ENCODE results near the gene PLCB1. TPM values are rescaled to one million over a fixed set of nuclear protein-coding genes. Genes with fewer than 3 reads are reported as not detected.

Gene PLCB1
- total and polyA plus RNA-seq, 10 of the 15 experiments (the other 5 are each of a cell fraction or from before 2014, with no cell fraction given), result 0.05 to 5.3 (median 0.17) TPM; not detected in 1

GRCh38 chr20:8271727-8272126, 139.7 kb downstream of the PLCB1 start:
- ChIA-PET SMC1A (ENCODE audit: uncharacterized antibody, unreplicated experiment) (no interaction called here), POLR2A (no interaction called here), CTCF (interaction anchor here (0.6 kb wide), 1 partner anchor 749 kb away, joined by 3 read pairs; no protein-coding TSS in a partner anchor), RAD21 (ENCODE audit: unreplicated experiment) (no interaction called here)
- Histone ChIP-seq H2AFZ (ENCODE audit: control insufficient read depth, low read depth, low read length) (no peak overlapping the region), H3K79me2 (ENCODE audit: control insufficient read depth, insufficient read depth, low read length) (no peaks in the 10 kb centered on the region), H3K36me3 (ENCODE audit: control insufficient read depth in 2 of 2, insufficient read depth in 2 of 2, low read length in 1 of 2) (no peaks in the 10 kb centered on the region), H4K20me1 (ENCODE audit: control insufficient read depth, insufficient read depth) (no peaks in the 10 kb centered on the region), H3K9me3 (replicated peaks; ENCODE audit: control insufficient read depth, insufficient read depth, low read length) (no peaks in the 10 kb centered on the region), H3K9ac (ENCODE audit: control insufficient read depth, insufficient read depth, low read length) (no peak overlapping the region), H3K4me2 (ENCODE audit: control insufficient read depth, insufficient read depth) (no peak overlapping the region), H3K27me3 (replicated peaks in 1 of 2; ENCODE audit: control insufficient read depth in 2 of 2, insufficient read depth in 2 of 2, low read length in 1 of 2) (no peaks in the 10 kb centered on the region), H3K4me3 (no peak overlapping the region), H3K27ac (ENCODE audit: control insufficient read depth, insufficient read depth) (no peak overlapping the region), H3K4me1 (ENCODE audit: control insufficient read depth, insufficient read depth, low read length) (no peaks in the 10 kb centered on the region)
- in situ Hi-C loops (cut with MboI), result no loop called here
- peak; percentile 14 to 18; a peak in 2 of 4 replicates for TF ChIP-seq IKZF2 (IDR thresholded peaks at IDR 0.05)
- TF ChIP-seq TCF3 (IDR thresholded peaks at IDR 0.05; ENCODE audit: borderline replicate concordance, insufficient read depth, low read depth, low read length), result no peak
- TF ChIP-seq HSF1 (IDR thresholded peaks at IDR 0.05; ENCODE audit: low read depth, low read length), result no peak
- peak; percentile 79; the same call in 1 of the 2 replicates for TF ChIP-seq SPI1 (IDR thresholded peaks at IDR 0.05; ENCODE audit: borderline replicate concordance, insufficient read depth, low read depth, low read length)
- WGBS (ENCODE audit: insufficient coverage, insufficient replicate concordance, low lambda C conversion rate, missing lambda C conversion rate), result 0% methylated on average over 2 of the region's 2 CpGs
- FAIRE-seq (no peak), DNase-seq (ENCODE audit: low read depth, low spot score) (no peak), ATAC-seq (no peak)
- no TSS peak for BruUV-seq (replicated peaks)
- intact Hi-C loops (cut with micrococcal nuclease; ENCODE audit: unreplicated experiment), result no loop called here

GRCh38 chr20:8272766-8273165, 140.7 kb downstream of the PLCB1 start:
- ChIA-PET SMC1A (ENCODE audit: uncharacterized antibody, unreplicated experiment) (no interaction called here), POLR2A (no interaction called here), CTCF (no interaction called here), RAD21 (ENCODE audit: unreplicated experiment) (no interaction called here)
- no peak overlapping the region for H3K4me2 ChIP-seq (ENCODE audit: control insufficient read depth, insufficient read depth)
- H3K79me2 ChIP-seq (ENCODE audit: control insufficient read depth, insufficient read depth, low read length), result no peaks in the 10 kb centered on the region
- FAIRE-seq (no peak), ATAC-seq (no peak), DNase-seq (ENCODE audit: low read depth, low spot score) (no peak)
- H3K4me1 ChIP-seq (ENCODE audit: control insufficient read depth, insufficient read depth, low read length), result no peaks in the 10 kb centered on the region
- intact Hi-C loops (cut with micrococcal nuclease; ENCODE audit: unreplicated experiment) (no loop called here), in situ Hi-C loops (cut with MboI) (no loop called here)
- no peak overlapping the region for H3K27ac ChIP-seq (ENCODE audit: control insufficient read depth, insufficient read depth)
- 0% methylated on average over 1 of the region's 1 CpG for WGBS (ENCODE audit: insufficient coverage, insufficient replicate concordance, low lambda C conversion rate, missing lambda C conversion rate)
- H3K27me3 ChIP-seq (replicated peaks in 1 of 2; ENCODE audit: control insufficient read depth in 2 of 2, insufficient read depth in 2 of 2, low read length in 1 of 2), result no peaks in the 10 kb centered on the region
- H3K36me3 ChIP-seq (ENCODE audit: control insufficient read depth in 2 of 2, insufficient read depth in 2 of 2, low read length in 1 of 2), result no peaks in the 10 kb centered on the region
- H2AFZ ChIP-seq (ENCODE audit: control insufficient read depth, low read depth, low read length), result no peak overlapping the region
- BruUV-seq (replicated peaks), result no TSS peak
- H4K20me1 ChIP-seq (ENCODE audit: control insufficient read depth, insufficient read depth), result no peaks in the 10 kb centered on the region
- TF ChIP-seq SPI1 (IDR thresholded peaks at IDR 0.05; ENCODE audit: borderline replicate concordance, insufficient read depth, low read depth, low read length) (peak; percentile 29; the same call in 1 of the 2 replicates), RELA (IDR thresholded peaks at IDR 0.05; ENCODE audit: borderline replicate concordance, partially characterized antibody) (no peak), SMAD5 (IDR thresholded peaks at IDR 0.05; ENCODE audit: low read depth) (no peak)
- H3K4me3 ChIP-seq, result no peak overlapping the region
- H3K9me3 ChIP-seq (replicated peaks; ENCODE audit: control insufficient read depth, insufficient read depth, low read length), result no peaks in the 10 kb centered on the region
- no peak overlapping the region for H3K9ac ChIP-seq (ENCODE audit: control insufficient read depth, insufficient read depth, low read length)
